Medulla oblongata (tissue), 1 donor: ENCODE results near the gene IL1B.
A peak's percentile ranks its signal among the peaks of the same experiment; 100 is the strongest.

ENCODE experiments used
- DNase-seq: peaks from one replicate; pipeline ENCODE4 v3.0.0-alpha.2; 2015; ENCODE audit errors: extremely low spot score

The IL1B gene

DNA sequence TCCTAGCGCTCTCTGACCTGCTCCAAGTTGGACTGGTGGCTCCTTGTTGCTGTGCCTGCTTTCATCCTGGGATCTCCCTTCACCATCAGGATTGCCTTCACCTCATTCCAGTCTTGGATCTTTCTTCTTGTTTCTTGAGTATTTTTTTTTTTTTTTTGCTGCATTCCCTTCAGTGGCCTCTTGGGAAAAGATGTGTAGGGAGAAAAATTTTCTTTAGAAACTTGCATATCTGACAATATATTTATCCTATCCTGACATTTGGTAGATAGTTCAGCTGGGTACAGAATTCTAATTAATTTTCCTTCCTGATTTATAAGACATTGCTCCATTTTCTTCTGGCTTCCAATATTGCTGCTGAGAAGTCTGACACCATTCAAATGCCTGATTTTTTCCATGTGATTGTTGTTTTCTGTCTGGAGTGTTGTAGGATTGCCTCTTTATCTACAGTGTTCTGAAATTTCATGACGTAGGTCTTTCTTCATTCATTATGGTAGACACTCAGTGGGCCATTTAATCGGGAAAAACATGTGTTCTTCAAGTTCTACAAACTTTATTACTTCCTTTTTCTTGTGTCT is 29.3 kb downstream of the IL1B start:
- DNase-seq: no peak

DNA sequence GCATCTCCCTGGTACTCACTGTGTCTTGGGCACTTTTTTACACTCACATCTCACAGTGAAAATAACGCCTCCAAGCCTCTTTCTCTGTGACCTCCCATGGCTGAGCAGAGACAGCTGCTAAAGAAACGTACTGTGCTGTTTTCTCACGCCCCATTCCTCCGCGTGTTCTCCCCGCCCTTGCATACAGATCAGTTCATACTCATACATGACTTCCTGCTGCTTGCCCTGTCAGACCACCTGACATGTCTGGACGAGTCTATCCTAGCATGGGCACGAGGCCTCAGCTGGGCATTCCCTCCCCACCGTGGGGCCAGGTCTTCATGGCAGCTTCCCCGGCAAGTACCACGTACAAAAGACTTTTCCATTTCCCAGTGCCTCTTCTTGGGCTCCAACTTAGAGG is 31.0 kb downstream of the IL1B start:
- no peak for DNase-seq

DNA sequence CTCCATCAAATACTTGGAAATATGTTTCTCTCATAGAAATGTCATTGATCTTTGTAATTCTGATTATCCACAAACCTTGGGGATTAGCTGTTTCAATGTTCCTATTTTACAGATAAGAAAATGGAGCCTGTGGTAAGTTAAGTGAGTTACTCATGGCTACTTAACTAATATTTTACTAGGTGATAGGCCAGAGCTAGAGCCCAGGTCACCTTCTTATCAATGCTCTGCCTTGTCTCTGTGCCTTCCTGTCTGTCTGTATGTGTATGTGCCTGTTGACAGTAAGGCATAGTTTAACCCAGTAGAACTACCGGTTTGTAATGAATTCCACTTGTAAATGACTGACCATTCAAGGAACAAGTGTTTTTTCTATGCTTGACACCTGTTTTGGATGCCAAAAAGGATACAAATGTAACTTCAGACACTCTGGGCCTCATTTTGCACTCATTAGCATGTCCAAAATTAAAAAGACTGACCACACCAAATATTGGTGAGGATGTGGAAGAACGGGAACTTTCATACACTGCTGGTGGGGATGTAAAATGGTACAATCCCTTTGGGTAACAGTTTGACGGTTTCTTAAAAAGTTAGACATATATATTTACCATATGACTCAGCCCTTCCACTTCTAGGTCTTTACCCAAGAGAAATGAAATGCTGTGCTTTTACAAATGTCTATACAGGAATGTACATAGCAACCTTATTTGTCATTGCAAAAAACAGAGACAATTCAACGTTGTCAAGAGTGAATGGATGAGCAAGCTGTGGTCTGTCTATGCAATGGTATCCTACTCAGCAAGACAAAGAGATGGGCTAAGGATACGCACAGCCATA is 32.7 kb downstream of the IL1B start:
- DNase-seq: no peak

DNA sequence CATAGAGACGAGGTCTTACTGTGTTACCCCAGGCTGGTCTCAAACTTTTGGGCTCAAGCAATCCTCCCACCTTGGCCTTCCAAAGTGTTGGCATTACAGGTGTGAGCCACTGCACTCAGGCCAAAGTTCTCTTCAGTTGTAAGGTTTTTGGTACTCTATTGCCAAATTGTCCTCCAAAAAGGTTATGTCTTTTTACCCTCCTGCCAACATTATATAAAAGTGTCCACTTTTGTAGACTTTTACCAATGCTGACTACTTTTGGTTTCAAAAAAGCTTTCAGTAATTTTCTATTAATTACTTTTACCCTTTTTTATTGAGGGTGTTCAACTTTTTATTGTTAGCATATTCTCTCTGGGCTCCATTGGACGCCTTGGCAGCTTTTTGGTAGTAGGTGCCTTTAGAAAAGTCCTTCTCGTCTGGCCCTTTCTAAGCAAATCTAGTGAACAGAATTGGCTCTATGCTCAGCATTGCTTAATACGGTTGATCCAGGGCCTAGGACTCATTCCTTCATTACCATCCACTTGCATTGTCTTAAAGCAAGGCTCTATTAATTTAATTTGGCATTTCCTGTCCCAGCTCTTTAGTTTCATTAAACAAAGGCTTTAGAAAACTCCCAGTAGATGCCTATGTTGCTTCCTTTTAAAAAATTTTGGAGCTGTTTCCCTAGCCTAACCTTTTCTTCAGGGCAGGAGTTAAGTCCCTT is 35.5 kb downstream of the IL1B start:
- peak; percentile 29 for DNase-seq

DNA sequence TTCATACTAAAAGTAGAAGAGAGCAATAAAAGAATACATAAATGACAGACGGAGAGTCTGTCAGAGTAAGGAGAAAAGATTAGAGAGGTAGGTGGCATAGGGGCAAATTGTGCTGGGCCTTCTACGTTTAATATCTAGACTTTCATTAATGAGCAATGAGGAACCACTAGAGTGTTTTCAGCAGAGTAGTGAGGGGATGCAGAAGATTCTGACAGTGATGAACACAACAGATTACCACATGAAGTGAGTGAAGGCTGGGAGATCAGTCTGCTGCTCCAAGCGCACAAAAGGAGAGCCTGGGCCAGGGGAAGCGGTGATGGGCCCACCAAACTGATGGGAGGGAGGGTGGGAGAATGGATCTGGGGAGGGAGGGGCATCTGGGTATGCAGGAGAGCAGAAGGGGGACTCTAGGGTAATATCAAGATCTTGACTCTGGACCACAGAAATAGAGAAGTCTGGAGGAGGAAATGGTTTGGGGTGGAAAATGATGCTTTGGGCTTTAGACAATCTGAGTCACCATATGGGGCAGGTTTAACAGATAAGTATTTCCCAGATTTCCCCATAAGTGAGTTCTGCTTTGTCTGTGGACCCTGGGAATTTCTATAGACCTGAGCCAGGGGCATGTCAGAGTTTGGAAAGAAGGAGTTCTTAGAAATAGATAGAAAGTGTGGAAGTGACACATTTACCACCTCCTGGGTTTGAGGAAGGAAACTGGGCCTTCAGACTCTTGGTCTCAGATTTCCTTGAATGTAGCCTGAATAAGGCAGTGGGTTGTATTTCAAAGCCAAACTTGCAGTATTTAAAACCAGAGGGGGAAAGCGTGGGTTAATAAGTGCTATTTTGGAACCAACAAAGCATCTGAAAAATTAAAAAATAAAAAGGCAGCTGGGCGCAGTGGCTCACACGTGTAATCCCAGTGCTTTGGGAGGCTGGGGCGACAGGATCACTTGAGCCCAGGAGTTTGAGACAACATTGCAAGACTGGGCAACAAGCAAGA is 37.3 kb downstream of the IL1B start:
- DNase-seq: peak; percentile 21

DNA sequence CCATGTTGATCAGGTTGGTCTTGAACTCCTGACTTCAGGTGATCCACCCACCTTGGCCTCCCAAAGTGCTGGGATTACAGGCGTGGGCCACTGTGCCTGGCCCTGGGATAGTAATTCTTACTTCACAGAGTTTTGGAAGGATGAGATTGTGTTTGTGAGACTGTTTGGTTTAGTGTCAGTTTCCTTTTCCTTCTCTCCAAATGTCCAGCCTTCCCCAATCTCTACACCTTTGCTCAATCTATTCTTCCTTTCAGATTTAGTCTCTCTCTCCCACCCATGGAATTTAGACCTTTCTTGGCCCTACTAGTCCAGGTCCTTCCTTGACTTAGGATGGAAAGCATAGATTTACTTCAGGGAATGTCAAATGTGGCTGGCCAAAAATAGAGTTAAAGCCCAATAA is 40.1 kb downstream of the IL1B start:
- no peak for DNase-seq

DNA sequence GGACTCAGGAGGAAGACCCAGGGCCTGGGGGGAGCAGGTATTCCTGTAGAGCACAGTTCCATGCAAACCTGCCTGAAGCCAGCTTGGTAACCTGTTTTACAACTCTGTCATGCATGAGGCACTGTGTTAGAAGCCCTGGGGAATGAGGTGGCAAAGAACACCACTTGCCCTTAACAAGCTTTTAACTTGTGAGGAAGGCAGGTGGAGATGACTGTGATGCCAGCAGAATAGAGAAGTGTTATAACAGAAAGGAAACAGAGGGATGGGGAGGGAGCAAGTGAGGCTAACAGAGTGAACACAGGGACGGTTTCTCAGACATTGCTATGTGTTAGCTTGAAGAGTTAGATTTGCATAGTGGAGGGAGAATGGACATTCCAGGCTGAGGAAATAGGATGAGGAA is 40.8 kb downstream of the IL1B start:
- no peak for DNase-seq

DNA sequence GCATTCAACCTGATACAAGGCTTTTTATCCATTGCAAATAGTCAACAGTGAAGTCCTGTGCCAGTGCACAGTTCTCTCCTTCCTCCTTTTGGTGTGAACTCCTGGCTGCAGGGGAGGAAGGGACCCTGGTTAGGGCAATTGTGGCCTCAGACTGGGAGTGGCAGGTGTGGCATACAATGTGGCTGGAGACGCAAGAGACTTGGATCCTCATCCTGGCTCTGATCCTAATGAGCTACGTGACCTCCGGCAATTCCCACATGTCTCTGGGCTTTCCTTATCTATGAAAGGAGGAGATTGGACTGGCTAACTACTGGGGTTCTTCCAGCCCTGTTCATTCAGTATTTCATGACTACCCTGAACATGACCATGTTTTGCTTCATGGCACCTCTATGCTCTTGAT is 41.7 kb downstream of the IL1B start:
- DNase-seq: no peak

DNA sequence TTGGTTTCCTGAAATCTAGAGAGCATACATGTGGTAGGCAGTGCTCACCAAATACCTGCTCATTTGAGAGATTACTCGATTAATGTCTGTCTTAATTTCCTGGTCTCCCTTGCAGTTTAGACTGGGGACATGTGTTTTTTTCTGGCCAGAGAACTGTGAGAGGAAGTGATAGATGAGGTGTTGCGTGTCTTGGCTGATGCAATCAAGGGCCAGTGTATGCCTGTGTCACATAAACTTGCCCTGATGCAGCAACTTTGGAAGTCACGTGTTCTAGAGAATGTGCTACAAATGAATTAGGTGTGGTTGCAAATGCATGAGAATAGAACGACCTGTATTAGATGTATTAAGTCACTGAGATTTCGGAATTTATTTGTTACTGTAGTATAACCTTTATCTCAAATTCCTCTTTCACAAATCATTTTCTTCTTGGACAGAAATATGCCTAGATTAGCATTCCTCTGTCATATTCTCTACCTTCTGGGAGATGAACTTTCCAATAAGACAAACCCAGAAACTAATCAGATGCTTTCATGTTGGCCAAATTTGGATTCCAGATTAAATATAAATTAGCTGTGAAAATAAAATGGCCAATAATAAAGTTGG is 42.3 kb downstream of the IL1B start:
- DNase-seq: peak; percentile 72

DNA sequence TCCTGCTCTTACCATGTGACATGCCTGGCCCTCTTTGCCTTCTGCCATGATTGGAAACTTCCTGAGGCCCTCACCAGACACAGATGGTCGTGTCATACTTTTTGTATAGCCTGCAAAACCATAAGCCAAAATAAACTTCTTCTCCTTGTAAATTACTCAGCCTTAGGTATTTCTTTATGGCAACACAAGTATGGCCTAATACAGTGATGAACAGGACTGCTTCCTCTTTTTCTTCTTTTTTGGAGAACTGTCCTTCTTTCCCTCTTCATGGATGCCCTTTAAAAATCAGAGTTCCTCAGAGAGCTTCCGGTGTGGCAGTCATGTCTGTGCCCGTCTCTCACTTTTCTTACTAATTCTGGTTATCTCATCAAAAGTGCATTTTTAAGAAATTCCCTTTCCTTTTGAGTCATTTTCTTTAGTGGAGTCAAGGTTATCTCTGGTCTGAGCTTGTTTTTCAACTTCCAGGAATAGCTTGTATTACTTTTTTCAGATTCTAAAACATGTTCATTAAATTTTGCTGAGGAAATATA is 43.1 kb downstream of the IL1B start:
- DNase-seq: peak; percentile 45

DNA sequence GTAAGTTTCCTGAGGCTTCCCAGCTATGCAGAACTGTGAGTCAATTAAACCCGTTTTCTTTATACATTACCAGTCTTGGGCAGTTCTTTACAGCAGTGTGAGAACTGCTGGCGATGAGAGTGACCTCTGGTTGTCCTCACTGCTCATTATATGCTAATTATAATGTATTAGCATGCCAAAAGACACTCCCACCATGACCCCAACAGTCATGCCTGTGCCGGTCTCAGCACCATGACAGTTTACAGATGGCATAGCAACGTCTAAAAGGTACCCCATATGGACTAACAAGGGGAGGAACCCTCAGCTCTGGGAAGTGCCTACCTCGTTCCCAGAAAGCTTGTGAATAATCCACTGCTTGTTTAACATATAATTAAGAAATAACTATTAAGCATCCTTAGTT is 44.2 kb downstream of the IL1B start:
- DNase-seq: no peak

DNA sequence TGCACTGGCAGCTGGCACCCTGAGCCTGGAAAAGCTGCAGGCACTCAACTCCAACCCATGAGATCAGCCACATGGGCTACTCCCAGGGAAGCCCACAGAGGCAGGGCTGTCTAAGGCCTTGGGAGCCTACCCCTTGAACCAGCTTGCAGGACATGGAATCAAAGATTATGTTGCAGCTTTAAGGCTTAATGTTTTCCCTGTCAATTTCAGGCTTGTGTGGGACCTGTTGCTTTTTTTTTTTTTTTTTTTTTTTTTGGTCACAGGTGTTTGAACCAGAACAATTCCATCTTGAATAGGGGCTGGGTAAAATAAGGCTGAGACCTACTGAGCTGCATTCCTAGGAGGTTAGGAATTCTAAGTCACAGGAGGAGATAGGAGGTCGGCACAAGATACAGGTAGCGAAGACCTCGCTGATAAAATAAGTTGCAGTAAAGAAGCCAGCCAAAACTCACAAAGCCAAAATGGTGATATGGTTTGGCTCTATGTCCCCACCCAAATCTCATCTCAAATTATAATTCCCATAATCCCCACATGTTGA is 44.8 kb downstream of the IL1B start:
- DNase-seq: no peak

DNA sequence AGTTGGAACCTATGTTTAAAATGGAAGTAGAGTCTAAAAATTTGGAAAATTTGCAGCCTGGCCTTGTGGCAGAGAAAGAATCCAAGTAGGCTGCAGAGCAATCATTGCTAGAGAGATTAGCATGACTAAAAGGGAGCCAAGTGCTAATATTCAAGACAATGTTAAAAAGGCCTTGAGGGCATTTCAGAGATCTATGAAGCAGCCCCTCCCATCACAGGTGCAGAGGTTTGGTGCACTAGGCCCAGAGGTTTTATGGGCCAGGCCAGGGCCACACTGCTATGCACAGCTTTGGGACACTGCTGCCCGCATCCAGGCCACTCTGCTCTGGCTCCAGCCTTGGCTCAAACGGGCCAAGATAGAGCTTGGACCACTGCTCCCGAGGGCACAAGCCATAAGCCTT is 45.6 kb downstream of the IL1B start:
- no peak for DNase-seq

DNA sequence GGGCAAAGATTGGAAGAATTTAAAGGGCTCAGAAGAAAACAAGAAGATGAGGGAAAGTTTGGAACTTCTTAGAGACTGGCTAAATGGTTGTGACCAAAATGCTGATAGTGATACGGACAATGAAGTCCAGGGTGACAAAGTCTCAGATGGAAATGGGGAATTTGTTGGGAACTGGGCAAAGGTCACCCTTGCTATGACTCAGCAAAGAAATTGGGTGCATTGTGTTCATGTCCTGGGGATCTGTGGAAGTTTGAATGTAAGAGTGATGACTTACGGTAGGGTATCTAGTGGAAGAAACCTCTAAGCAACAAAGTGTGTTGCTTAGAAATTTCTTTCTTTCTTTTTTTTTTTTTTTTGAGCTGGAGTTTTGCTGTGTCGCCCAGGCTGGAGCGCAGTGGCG is 46.3 kb downstream of the IL1B start:
- no peak for DNase-seq

DNA sequence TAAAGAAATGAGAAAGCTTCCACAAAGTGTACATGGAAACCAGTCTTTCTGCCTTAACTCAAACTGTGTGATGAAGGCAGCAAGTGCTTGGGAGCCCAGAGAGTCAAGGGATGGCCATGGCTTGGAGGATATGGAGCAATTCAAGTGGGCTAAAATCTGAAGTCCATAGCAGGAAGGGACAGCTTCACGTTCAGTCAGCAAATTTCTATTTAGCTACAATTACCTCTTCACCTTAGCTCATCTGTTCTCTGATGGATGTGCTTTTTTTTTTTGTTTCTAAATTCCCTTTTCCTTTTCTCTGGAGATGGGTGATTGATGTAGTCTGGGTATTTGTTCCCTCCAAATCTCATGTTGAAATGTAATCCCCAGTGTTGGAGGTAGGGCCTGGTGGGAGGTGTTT is 47.4 kb downstream of the IL1B start:
- DNase-seq: no peak

DNA sequence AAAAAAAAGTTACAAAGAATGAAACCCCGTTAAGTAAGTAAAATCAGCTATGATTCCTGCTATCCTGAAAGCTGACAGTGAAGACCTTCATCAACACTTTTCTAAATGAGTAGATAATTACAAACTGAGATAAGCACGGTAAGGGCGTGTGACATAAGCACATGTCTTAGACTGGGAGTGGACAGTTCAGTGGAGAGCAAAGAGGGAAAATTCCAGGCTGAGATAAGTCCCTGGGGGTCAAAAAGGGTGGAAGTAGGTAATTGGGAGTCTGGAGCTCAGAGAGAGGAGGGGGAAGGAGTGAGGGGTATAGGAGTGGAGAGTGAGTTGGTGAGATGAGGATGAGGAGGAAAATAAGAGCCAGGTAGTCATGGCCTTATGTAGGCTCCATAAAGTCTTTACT is 47.9 kb downstream of the IL1B start:
- DNase-seq: no peak

DNA sequence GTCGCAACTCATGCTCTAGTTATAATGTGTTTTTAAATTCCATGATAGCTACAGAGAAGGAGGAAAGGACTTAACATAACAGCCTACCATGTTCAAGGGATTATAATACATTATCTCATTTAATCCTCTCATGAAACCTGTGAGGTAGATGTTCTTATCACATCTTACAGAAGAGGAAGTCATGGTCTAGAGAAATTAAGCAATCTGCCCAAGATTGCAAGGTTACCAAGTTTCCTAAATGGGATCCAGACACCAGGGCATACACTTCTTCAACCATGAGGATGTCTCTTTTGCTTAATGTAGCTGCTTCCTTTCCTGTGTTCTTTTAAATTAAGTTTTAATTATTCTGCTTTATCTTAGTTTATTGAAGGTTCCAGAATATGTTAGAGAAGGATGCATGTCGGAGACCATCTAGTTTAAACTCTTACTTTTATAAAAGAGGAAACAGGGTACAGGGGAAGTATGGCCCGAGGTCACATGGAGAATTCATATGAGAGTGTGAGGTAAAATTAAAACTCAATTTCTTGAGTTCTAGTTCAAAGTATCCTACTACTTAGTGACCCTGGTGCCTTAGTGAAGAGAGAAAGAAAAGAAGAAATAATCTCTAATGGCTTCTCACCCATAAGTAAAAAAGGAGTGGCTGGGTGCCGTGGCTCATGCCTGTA is 48.7 kb downstream of the IL1B start:
- peak; percentile 51 for DNase-seq

DNA sequence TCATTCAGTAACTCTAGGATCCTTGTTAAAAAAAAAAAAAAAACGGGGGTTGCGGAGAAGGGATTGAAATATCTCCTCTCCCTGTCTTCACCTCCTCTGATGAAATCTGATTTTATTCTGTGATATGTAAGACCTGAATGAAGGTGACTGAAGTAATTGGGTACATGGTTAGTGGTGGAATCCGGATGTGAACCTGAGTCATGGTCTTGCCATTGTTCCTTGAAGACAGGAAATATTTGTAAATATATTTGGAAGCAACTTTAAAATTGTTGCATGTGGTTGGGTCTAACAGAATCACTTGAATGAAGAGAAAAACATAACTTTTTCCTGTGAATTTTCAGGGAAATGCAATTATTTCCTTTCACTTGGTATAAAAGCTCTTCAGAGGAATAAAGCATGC is 49.3 kb downstream of the IL1B start:
- no peak for DNase-seq

DNA sequence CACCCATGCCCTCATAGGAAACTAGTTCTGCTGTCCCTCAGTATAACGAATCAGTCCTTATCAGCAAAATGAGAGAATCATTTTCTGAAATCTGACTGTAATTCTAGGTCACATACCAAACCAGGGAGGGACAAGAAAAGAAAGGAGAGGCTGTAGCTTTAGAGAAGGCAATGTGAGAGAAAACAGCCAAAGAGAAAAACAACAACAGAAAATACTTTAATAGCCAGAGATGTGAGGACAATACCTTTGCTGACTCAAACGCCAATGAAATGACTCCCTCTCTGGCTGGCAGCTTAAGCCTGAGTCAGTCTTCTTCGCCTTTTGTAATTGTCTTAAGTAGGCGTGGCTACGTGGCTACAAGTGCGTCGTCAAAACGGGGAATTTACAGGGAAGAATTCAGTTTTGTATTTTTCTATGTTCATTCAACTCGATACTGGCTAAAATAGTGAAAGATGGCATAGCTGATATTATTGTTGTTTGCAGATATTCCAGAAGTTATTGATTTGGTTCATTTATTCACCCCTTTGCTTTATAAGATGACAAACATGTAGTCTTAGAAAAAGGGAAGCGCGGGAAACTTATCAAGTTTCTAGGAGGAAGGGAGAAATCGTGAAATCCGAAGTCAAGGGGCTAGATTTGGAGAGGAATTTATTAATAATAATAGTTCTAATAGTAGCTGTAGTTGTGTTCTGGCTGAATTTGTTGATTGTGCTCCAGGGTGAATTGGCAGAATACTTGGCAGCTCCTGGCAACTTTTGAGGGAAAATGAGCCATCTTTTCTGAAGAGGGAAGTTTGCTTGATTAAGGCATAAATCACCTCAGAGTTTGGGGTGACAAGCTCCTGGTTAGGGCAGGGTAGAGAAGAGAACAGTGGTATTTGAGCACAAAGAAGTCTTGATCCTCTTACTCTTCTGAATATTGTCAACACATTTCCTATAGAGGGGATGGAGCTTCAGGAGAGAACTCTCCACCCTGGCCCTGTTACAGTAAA is 52.1 kb downstream of the IL1B start, which contains the start of gene IL1A:
IL1A (minus strand) TSS at position 295 of the 991 bp plus-strand sequence. CDS start 723 bp downstream, outside the sequence.
- peak; percentile 71 for DNase-seq
